ENCODE data around the gene FXN. TPM values are rescaled to one million over a fixed set of nuclear protein-coding genes. Genes with fewer than 3 reads are reported as not detected.
A peak's percentile ranks its signal among the peaks of the same experiment; 100 is the strongest.

Gene FXN
- total and polyA plus RNA-seq, 4 donors, result 3.6 to 13.5 (median 10.6) TPM

- H3K9ac ChIP-seq (ENCODE audit: insufficient read depth in 1 of 2, low read length in 2 of 2), result no peak overlapping the region
- H3K36me3 ChIP-seq (ENCODE audit: control insufficient read depth in 4 of 4, insufficient read depth in 4 of 4, low read length in 4 of 4), result peaks cover 6 to 20% (median 14%) of the 10 kb centered on the region in 4 donors
- peak in 2 of 3 donors; percentile 42 to 52 for DNase-seq
- H3K4me1 ChIP-seq (ENCODE audit: control insufficient read depth in 5 of 5, insufficient read depth in 5 of 5, low read length in 5 of 5), result peaks cover 5 to 12% (median 8%) of the 10 kb centered on the region in 5 donors
- 62 to 64% methylated on average over 9 of the region's 9 CpGs for WGBS, 2 donors
- no peak for ATAC-seq (ENCODE audit: insufficient read depth, low FRiP score)
- no peaks in the 10 kb centered on the region for H3K27me3 ChIP-seq (ENCODE audit: control insufficient read depth in 3 of 3, insufficient read depth in 3 of 3, low read length in 2 of 3)
- TF ChIP-seq CTCF (IDR thresholded peaks at IDR 0.05; ENCODE audit: control extremely low read depth, extremely low read depth), result no peak
- H3K27ac ChIP-seq (ENCODE audit: low read depth in 1 of 2, low read length in 1 of 2), result peak overlapping the region in 1 of 2 donors; percentile 24
- no peaks in the 10 kb centered on the region for H3K9me3 ChIP-seq (ENCODE audit: control insufficient read depth in 4 of 4, insufficient read depth in 3 of 4, low read length in 3 of 4)
- H3K4me3 ChIP-seq, result no peak overlapping the region
These were observed 9.0 kb downstream of the FXN start for GRCh38 chr9:69044240-69045219.

GRCh38 chr9:69045821-69046220 lies 10.3 kb downstream of the FXN start:
- 79 to 90% methylated on average over 4 of the region's 4 CpGs for WGBS, 2 donors
- ATAC-seq (ENCODE audit: insufficient read depth, low FRiP score) (no peak), DNase-seq (no peak)
- H3K9ac ChIP-seq (ENCODE audit: insufficient read depth in 1 of 2, low read length in 2 of 2), result no peak overlapping the region
- no peak for TF ChIP-seq CTCF (IDR thresholded peaks at IDR 0.05; ENCODE audit: control extremely low read depth, extremely low read depth)
- peaks cover 5 to 12% (median 8%) of the 10 kb centered on the region in 5 donors for H3K4me1 ChIP-seq (ENCODE audit: control insufficient read depth in 5 of 5, insufficient read depth in 5 of 5, low read length in 5 of 5)
- H3K4me3 ChIP-seq, result no peak overlapping the region
- peaks cover 6 to 20% (median 13%) of the 10 kb centered on the region in 4 donors for H3K36me3 ChIP-seq (ENCODE audit: control insufficient read depth in 4 of 4, insufficient read depth in 4 of 4, low read length in 4 of 4)
- no peak overlapping the region for H3K27ac ChIP-seq (ENCODE audit: low read depth in 1 of 2, low read length in 1 of 2)
- H3K27me3 ChIP-seq (ENCODE audit: control insufficient read depth in 3 of 3, insufficient read depth in 3 of 3, low read length in 2 of 3), result no peaks in the 10 kb centered on the region
- no peaks in the 10 kb centered on the region for H3K9me3 ChIP-seq (ENCODE audit: control insufficient read depth in 4 of 4, insufficient read depth in 3 of 4, low read length in 3 of 4)

- Histone ChIP-seq H3K36me3 (ENCODE audit: control insufficient read depth in 4 of 4, insufficient read depth in 4 of 4, low read length in 4 of 4) (peaks cover 6 to 20% (median 13%) of the 10 kb centered on the region in 4 donors), H3K9ac (ENCODE audit: insufficient read depth in 1 of 2, low read length in 2 of 2) (no peak overlapping the region), H3K27me3 (ENCODE audit: control insufficient read depth in 3 of 3, insufficient read depth in 3 of 3, low read length in 2 of 3) (no peaks in the 10 kb centered on the region), H3K27ac (ENCODE audit: low read depth in 1 of 2, low read length in 1 of 2) (no peak overlapping the region), H3K4me1 (ENCODE audit: control insufficient read depth in 5 of 5, insufficient read depth in 5 of 5, low read length in 5 of 5) (peaks cover 5 to 12% (median 8%) of the 10 kb centered on the region in 5 donors), H3K9me3 (ENCODE audit: control insufficient read depth in 4 of 4, insufficient read depth in 3 of 4, low read length in 3 of 4) (no peaks in the 10 kb centered on the region), H3K4me3 (no peak overlapping the region)
- no peak for ATAC-seq (ENCODE audit: insufficient read depth, low FRiP score)
- 78% methylated on average over 4 of the region's 4 CpGs for WGBS, 2 donors
- DNase-seq, result no peak
- TF ChIP-seq CTCF (IDR thresholded peaks at IDR 0.05; ENCODE audit: control extremely low read depth, extremely low read depth), result no peak
These were observed 11.2 kb downstream of the FXN start for GRCh38 chr9:69046723-69047122.
